Activated CD4-positive, alpha-beta memory T cell treated with anti-CD3 and anti-CD28 coated beads for 36 hours (primary cell): Measurements from ENCODE around the gene LYST. TPM values are rescaled to one million over a fixed set of nuclear protein-coding genes. Genes with fewer than 3 reads are reported as not detected.
"Not testable (repeated sequence)": the region's sequence is repeated elsewhere in the genome, so short reads cannot be mapped to it uniquely, and the experiment has no call there.

Experiments used
- CTCF ChIA-PET: fragments of 350-600 bp; sonication (Branson Sonifier 250); formaldehyde crosslinking; loops from one replicate; lab custom pipeline; 2021; ENCODE audit warnings: antibody characterized with exemption, inconsistent platforms; lab: Charles Lee
- POLR2A ChIA-PET: fragments of 350-600 bp; sonication (Branson Sonifier 250); formaldehyde crosslinking; loops from one replicate; lab custom pipeline; 2021; ENCODE audit warnings: antibody characterized with exemption; lab: Charles Lee
- DNase-seq: peaks from one replicate; pipeline ENCODE4 v3.0.0-alpha.2; 2020
- H3K27ac Mint-ChIP-seq: one replicate; pipeline ENCODE4 v1.8.0; 2021; ENCODE audit warnings: mixed read lengths
- H3K27me3 Mint-ChIP-seq: one replicate; pipeline ENCODE4 v1.8.0; 2021; ENCODE audit warnings: mixed read lengths
- H3K36me3 Mint-ChIP-seq: one replicate; pipeline ENCODE4 v1.8.0; 2021; ENCODE audit warnings: mixed read lengths
- H3K4me1 Mint-ChIP-seq: one replicate; pipeline ENCODE4 v1.8.0; 2021; ENCODE audit warnings: low read depth, mixed read lengths
- H3K4me3 Mint-ChIP-seq: one replicate; pipeline ENCODE4 v1.8.0; 2021; ENCODE audit warnings: mild to moderate bottlenecking, mixed read lengths
- H3K9me3 Mint-ChIP-seq: one replicate; pipeline ENCODE4 v1.8.0; 2021; ENCODE audit warnings: mixed read lengths
- intact Hi-C: fragments of 100-400 bp; cut with micrococcal nuclease; formaldehyde crosslinking; loops from one replicate; pipeline ENCODE4 v1.15.1; 2023
- total RNA-seq, 2 experiments: library from RNA; stranded (reverse); gene quantifications; one replicate each; pipeline ENCODE4 v1.2.3, GENCODE V29; 2021

Gene LYST
- total RNA-seq, 2 experiments from 2014 or later, result 26.5 to 28.0 TPM

- Mint-ChIP-seq H3K9me3 (no peaks in the 10 kb centered on the region), H3K4me1 (peaks cover 4% of the 10 kb centered on the region), H3K4me3 (peak overlapping the region; percentile 78), H3K27me3 (peaks cover 52% of the 10 kb centered on the region), H3K36me3 (no peaks in the 10 kb centered on the region), H3K27ac (no peak overlapping the region)
- peak; percentile 80 for DNase-seq
- ChIA-PET CTCF (interaction anchor here (0.8 kb wide), 1 partner anchor 144 kb away, joined by 3 read pairs; the partner anchor contains the start of gene B3GALNT2), POLR2A (interaction anchor here (1.0 kb wide), 1 partner anchor 144 kb away, joined by 3 read pairs; no protein-coding TSS in a partner anchor)
- intact Hi-C loops, result loop anchor here (10.0 kb wide), 1 partner anchor 346 kb away; no protein-coding TSS in a partner anchor
These were observed 217.7 kb downstream of the LYST start for GRCh38 chr1:235648954-235649367.

- Mint-ChIP-seq H3K4me3 (peak overlapping the region; percentile 78), H3K4me1 (peaks cover 4% of the 10 kb centered on the region), H3K36me3 (no peaks in the 10 kb centered on the region), H3K27me3 (peaks cover 50% of the 10 kb centered on the region), H3K27ac (no peak overlapping the region), H3K9me3 (no peaks in the 10 kb centered on the region)
- ChIA-PET CTCF (interaction anchor here (0.8 kb wide), 1 partner anchor 144 kb away, joined by 3 read pairs; the partner anchor contains the start of gene B3GALNT2), POLR2A (interaction anchor here (1.0 kb wide), 1 partner anchor 144 kb away, joined by 3 read pairs; no protein-coding TSS in a partner anchor)
- DNase-seq, result no peak
- intact Hi-C loops, result loop anchor here (10.0 kb wide), 1 partner anchor 346 kb away; no protein-coding TSS in a partner anchor
These were observed 218.2 kb downstream of the LYST start for GRCh38 chr1:235648407-235648907.

GRCh38 chr1:235647537-235647936 lies 219.2 kb downstream of the LYST start:
- H3K27ac Mint-ChIP-seq, H3K36me3 Mint-ChIP-seq, H3K4me3 Mint-ChIP-seq, DNase-seq, H3K9me3 Mint-ChIP-seq, POLR2A ChIA-PET: not testable (repeated sequence)
- intact Hi-C loops, result loop anchor here (10.0 kb wide), 1 partner anchor 347 kb away; no protein-coding TSS in a partner anchor
- CTCF ChIA-PET, result interaction anchor here (0.6 to 1.4 kb wide), 2 partner anchors 41 to 352 kb away, joined by 4 read pairs; no protein-coding TSS in a partner anchor
- Mint-ChIP-seq H3K27me3 (peaks cover 47% of the 10 kb centered on the region), H3K4me1 (peaks cover 13% of the 10 kb centered on the region)

- H3K4me3 Mint-ChIP-seq, result no peak overlapping the region
- peak overlapping the region; percentile 28 for H3K27ac Mint-ChIP-seq
- H3K9me3 Mint-ChIP-seq, result no peaks in the 10 kb centered on the region
- peaks cover 41% of the 10 kb centered on the region for H3K27me3 Mint-ChIP-seq
- ChIA-PET POLR2A (no interaction called here), CTCF (interaction anchor here (1.4 kb wide), 1 partner anchor 353 kb away, joined by 4 read pairs; no protein-coding TSS in a partner anchor)
- no peak for DNase-seq
- intact Hi-C loops, result loop anchor here (10.0 kb wide), 1 partner anchor 348 kb away; no protein-coding TSS in a partner anchor
- H3K4me1 Mint-ChIP-seq, result peaks cover 23% of the 10 kb centered on the region
- no peaks in the 10 kb centered on the region for H3K36me3 Mint-ChIP-seq
These were observed 220.2 kb downstream of the LYST start for GRCh38 chr1:235646463-235646862.

- H3K27ac Mint-ChIP-seq, result no peak overlapping the region
- ChIA-PET POLR2A (no interaction called here), CTCF (interaction anchor here (0.7 kb wide), 1 partner anchor 131 kb away, joined by 3 read pairs; no protein-coding TSS in a partner anchor)
- DNase-seq, result no peak
- H3K4me3 Mint-ChIP-seq, result no peak overlapping the region
- H3K4me1 Mint-ChIP-seq, result peaks cover 36% of the 10 kb centered on the region
- no peaks in the 10 kb centered on the region for H3K9me3 Mint-ChIP-seq
- intact Hi-C loops, result loop anchor here (10.0 kb wide), 1 partner anchor 350 kb away; no protein-coding TSS in a partner anchor
- H3K36me3 Mint-ChIP-seq, result no peaks in the 10 kb centered on the region
- H3K27me3 Mint-ChIP-seq, result peaks cover 32% of the 10 kb centered on the region
These were observed 221.9 kb downstream of the LYST start for GRCh38 chr1:235644693-235645305.

- no peak overlapping the region for H3K27ac Mint-ChIP-seq
- H3K36me3 Mint-ChIP-seq, result no peaks in the 10 kb centered on the region
- POLR2A ChIA-PET, result no interaction called here
- no peaks in the 10 kb centered on the region for H3K9me3 Mint-ChIP-seq
- CTCF ChIA-PET, result no interaction called here
- H3K27me3 Mint-ChIP-seq, result peaks cover 32% of the 10 kb centered on the region
- no peak for DNase-seq
- intact Hi-C loops, result loop anchor here (2.0 to 10.0 kb wide), 3 partner anchors 53 to 351 kb away; partner anchors contain the start of gene B3GALNT2
- H3K4me1 Mint-ChIP-seq, result peaks cover 36% of the 10 kb centered on the region
- H3K4me3 Mint-ChIP-seq, result no peak overlapping the region
These were observed 222.6 kb downstream of the LYST start for GRCh38 chr1:235643837-235644692.

GRCh38 chr1:235642943-235643371 lies 223.7 kb downstream of the LYST start:
- Mint-ChIP-seq H3K4me3 (no peak overlapping the region), H3K9me3 (no peaks in the 10 kb centered on the region), H3K27ac (peak overlapping the region; percentile 20), H3K27me3 (peaks cover 22% of the 10 kb centered on the region), H3K4me1 (peaks cover 32% of the 10 kb centered on the region), H3K36me3 (no peaks in the 10 kb centered on the region)
- ChIA-PET POLR2A (no interaction called here), CTCF (no interaction called here)
- intact Hi-C loops, result loop anchor here (2.0 to 10.0 kb wide), 3 partner anchors 54 to 352 kb away; partner anchors contain the start of gene B3GALNT2
- no peak for DNase-seq

- H3K4me1 Mint-ChIP-seq, result peaks cover 32% of the 10 kb centered on the region
- no peaks in the 10 kb centered on the region for H3K36me3 Mint-ChIP-seq
- POLR2A ChIA-PET, result interaction anchor here (0.6 to 1.3 kb wide), 3 partner anchors 56 to 896 kb away, joined by 3 to 5 read pairs (median 5); partner anchors contain the start of gene B3GALNT2
- CTCF ChIA-PET, result interaction anchor here (1.0 to 1.4 kb wide), 2 partner anchors 15 to 137 kb away, joined by 3 to 5 read pairs; no protein-coding TSS in a partner anchor
- peaks cover 17% of the 10 kb centered on the region for H3K27me3 Mint-ChIP-seq
- H3K4me3 Mint-ChIP-seq, result peak overlapping the region; percentile 71
- peak overlapping the region; percentile 85 for H3K27ac Mint-ChIP-seq
- intact Hi-C loops, result loop anchor here (2.0 to 10.0 kb wide), 3 partner anchors 55 to 353 kb away; partner anchors contain the start of gene B3GALNT2
- H3K9me3 Mint-ChIP-seq, result no peaks in the 10 kb centered on the region
- DNase-seq, result peak; percentile 89
These were observed 224.4 kb downstream of the LYST start for GRCh38 chr1:235642011-235642942.

- POLR2A ChIA-PET, result interaction anchor here (1.0 to 1.3 kb wide), 2 partner anchors 8 to 136 kb away, joined by 4 to 5 read pairs; partner anchors contain the start of gene B3GALNT2
These were observed 226.1 kb downstream of the LYST start for GRCh38 chr1:235640580-235640979.

More at GRCh38 chr1:235640580-235640979, 226.1 kb downstream of the LYST start:
- CTCF ChIA-PET, result no interaction called here
- H3K36me3 Mint-ChIP-seq, result no peaks in the 10 kb centered on the region
- no peak overlapping the region for H3K27ac Mint-ChIP-seq
- DNase-seq, result no peak
- intact Hi-C loops, result loop anchor here (10.0 kb wide), 1 partner anchor 354 kb away; no protein-coding TSS in a partner anchor
- peaks cover 5% of the 10 kb centered on the region for H3K27me3 Mint-ChIP-seq
- peaks cover 32% of the 10 kb centered on the region for H3K4me1 Mint-ChIP-seq
- H3K4me3 Mint-ChIP-seq, result no peak overlapping the region
- no peaks in the 10 kb centered on the region for H3K9me3 Mint-ChIP-seq
